HepG2 (cell line): ENCODE data around the gene THSD8.

ENCODE experiments used
- ATF7 ChIP-seq, 2 experiments: fragments of 450-650 bp in 1 of 2; sonication (generic) in 1 of 2; formaldehyde crosslinking in 1 of 2; IDR thresholded peaks; 2 replicates each; pipeline versions ENCODE4 v1.4.0 to v1.6.1; 2016 to 2020; ENCODE audit warnings: antibody characterized with exemption in 1 of 2, mild to moderate bottlenecking in 1 of 2, missing genetic modification reagents in 1 of 2
- CHD2 ChIP-seq: IDR thresholded peaks from 2 replicates; pipeline ENCODE4 v1.6.1; 2011; ENCODE audit warnings: low read depth, low read length, improper control_type of control experiment
- FOXJ3 ChIP-seq: sonication (generic); formaldehyde crosslinking; IDR thresholded peaks from 2 replicates; pipeline ENCODE4 v1.4.0; 2020; ENCODE audit warnings: missing genetic modification reagents, mild to moderate bottlenecking, borderline replicate concordance
- FOXK1 ChIP-seq: sonication (generic); formaldehyde crosslinking; IDR thresholded peaks from 2 replicates; pipeline ENCODE4 v1.4.0; 2020; ENCODE audit warnings: low read depth, missing genetic modification reagents, borderline replicate concordance
- KDM3A ChIP-seq: IDR thresholded peaks from 2 replicates; pipeline ENCODE4 v1.6.1; 2018; ENCODE audit warnings: low read depth, missing compliant biosample characterization
- NFRKB ChIP-seq: fragments of 450-650 bp; IDR thresholded peaks from 2 replicates; pipeline ENCODE4 v1.6.1; 2017
- NR2F2 ChIP-seq: IDR thresholded peaks from 2 replicates; pipeline ENCODE4 v1.6.1; 2012; ENCODE audit warnings: low read depth, inconsistent platforms, borderline replicate concordance
- POLR2A ChIP-seq, 2 experiments: IDR thresholded peaks; 2 replicates each; pipeline ENCODE4 v1.6.1; 2011; ENCODE audit warnings: low read depth in 2 of 2, low read length in 2 of 2, mild to moderate bottlenecking in 1 of 2, moderate library complexity in 1 of 2; ENCODE audit not compliant: insufficient read depth in 1 of 2
- SRF ChIP-seq: IDR thresholded peaks from 2 replicates; pipeline ENCODE4 v1.6.1; 2011; ENCODE audit warnings: mild to moderate bottlenecking, low read depth, low read length, moderate library complexity
- ZNF430 ChIP-seq: sonication (generic); formaldehyde crosslinking; IDR thresholded peaks from 2 replicates; pipeline ENCODE4 v1.9.0; 2021; ENCODE audit warnings: mild to moderate bottlenecking, missing genetic modification reagents
- ZNF83 ChIP-seq: sonication (generic); formaldehyde crosslinking; IDR thresholded peaks from 2 replicates; pipeline ENCODE4 v1.4.0; 2020; ENCODE audit warnings: missing genetic modification reagents, mild to moderate bottlenecking, borderline replicate concordance
- TF ChIP-seq, protein P1 (sequence below): sonication (generic); formaldehyde crosslinking; IDR thresholded peaks from 2 replicates; pipeline ENCODE4 v1.8.0; 2022; ENCODE audit warnings: missing genetic modification reagents, mild to moderate bottlenecking, inconsistent platforms, borderline replicate concordance

DNA sequence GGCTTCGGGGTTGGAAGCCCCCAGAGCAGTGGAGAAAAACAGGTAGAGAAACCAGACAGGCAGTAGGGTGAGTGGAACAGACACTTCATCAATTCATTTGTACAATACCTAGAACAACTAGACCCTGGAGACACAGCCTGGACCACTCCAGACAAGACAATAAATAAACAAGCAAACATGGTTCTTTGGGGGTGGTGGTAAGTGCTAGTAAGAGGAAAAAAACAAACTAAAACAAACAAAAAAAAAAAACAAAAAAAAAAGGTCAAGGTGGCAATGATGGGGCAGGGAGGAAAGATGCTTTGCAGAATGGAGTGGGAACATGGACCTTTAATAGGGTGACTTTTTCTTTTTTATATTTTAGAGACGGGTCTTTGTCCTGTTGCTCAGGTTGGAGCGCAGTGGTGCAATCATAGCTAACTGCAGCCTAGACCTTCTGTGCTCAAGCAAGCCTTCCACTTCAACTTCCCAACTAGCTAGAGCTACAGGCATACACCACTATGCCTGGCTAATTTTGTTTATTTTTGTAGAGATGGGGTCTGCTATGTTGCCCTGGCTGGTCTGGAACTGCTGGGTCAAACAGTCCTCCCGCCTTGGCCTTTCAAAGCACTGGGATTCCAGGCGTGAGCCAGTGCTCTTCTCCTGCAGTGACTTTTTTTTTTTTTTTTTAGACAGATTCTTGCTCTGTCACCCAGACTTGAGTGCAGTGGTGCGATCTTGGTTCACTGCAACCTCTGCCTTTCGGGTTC is 7.5 kb upstream of the THSD8 start:
- TF ChIP-seq CHD2: no peak
- no peak for TF ChIP-seq ZNF83
- no peak for TF ChIP-seq ZNF430
- TF ChIP-seq FOXK1 (CRISPR knock-in tag): no peak
- TF ChIP-seq SRF: no peak
- TF ChIP-seq FOXJ3 (CRISPR knock-in tag): no peak
- TF ChIP-seq NFRKB: no peak
- TF ChIP-seq POLR2A (IDR thresholded peaks at IDR 0.05; ENCODE audit: insufficient read depth in 1 of 2, low read depth in 2 of 2, low read length in 2 of 2): no peak
- TF ChIP-seq KDM3A (CRISPR knock-in tag): no peak
- TF ChIP-seq, protein P1, sequence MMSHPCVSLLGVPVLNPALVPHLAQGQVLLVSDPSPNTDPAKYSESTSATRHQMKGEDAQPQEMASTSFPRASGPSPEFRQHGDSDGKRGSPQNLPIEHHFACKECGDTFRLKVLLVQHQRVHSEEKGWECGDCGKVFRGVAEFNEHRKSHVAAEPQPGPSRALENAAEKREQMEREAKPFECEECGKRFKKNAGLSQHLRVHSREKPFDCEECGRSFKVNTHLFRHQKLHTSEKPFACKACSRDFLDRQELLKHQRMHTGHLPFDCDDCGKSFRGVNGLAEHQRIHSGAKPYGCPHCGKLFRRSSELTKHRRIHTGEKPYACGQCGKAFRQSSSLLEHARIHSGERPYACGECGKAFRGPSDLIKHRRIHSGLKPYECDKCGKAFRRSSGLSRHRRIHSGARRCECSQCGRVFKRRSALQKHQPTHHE (CRISPR knock-in tag): no peak
- TF ChIP-seq ATF7 (IDR thresholded peaks at IDR 0.05): no peak
- no peak for TF ChIP-seq ATF7 (CRISPR knock-in tag; IDR thresholded peaks at IDR 0.05)
- TF ChIP-seq NR2F2: no peak
